Islet precursor cell (in vitro differentiated cells): ENCODE results near the gene DEPP1.

Experiments used
- DNase-seq: peaks from one replicate; pipeline ENCODE4 v3.0.0-alpha.2; 2018

Gene DEPP1

GRCh38 chr10:44965651-44966097 lies 12.9 kb downstream of the DEPP1 start:
- DNase-seq = peak; percentile 29

GRCh38 chr10:44965104-44965503 lies 13.5 kb downstream of the DEPP1 start:
- no peak for DNase-seq

GRCh38 chr10:44963772-44964633 lies 14.6 kb downstream of the DEPP1 start:
- peak; percentile 92 for DNase-seq

GRCh38 chr10:44962870-44963738 lies 15.5 kb downstream of the DEPP1 start:
- DNase-seq = peak; percentile 92

GRCh38 chr10:44961931-44962750 lies 16.5 kb downstream of the DEPP1 start:
- DNase-seq = peak; percentile 50

GRCh38 chr10:44961230-44961571 lies 17.4 kb downstream of the DEPP1 start:
- DNase-seq = peak; percentile 47

GRCh38 chr10:44960482-44961229 lies 18.0 kb downstream of the DEPP1 start:
- peak; percentile 48 for DNase-seq

DNA sequence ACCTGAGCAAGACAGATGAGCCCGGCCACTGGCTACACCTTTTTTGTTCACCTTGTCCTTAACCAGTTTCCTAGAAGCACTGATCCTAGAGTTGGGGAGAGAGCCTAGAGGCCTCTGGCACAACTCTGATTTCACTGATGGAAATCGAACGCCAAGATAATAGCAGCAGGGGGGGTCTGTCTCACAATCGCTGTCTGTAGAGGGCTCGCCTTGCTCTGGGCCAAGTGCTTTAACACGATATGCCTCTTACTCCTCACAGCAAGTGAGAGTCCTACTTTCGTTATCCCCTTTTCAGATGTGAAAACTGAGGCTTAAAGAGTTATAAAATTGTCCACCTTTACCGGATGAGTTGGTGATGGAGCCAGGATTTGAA lies 18.5 kb downstream of the DEPP1 start:
- DNase-seq = no peak

- peak; percentile 97 for DNase-seq
These were observed 19.1 kb downstream of the DEPP1 start, which contains the start of gene RASSF4 for GRCh38 chr10:44959247-44960087. Gene RASSF4, plus strand, starts transcription at chr10:44959802. Its CDS starts 10,401 bp downstream, at chr10:44970203.

- no peak for DNase-seq
These were observed 19.7 kb downstream of the DEPP1 start for GRCh38 chr10:44958898-44959246.

DNA sequence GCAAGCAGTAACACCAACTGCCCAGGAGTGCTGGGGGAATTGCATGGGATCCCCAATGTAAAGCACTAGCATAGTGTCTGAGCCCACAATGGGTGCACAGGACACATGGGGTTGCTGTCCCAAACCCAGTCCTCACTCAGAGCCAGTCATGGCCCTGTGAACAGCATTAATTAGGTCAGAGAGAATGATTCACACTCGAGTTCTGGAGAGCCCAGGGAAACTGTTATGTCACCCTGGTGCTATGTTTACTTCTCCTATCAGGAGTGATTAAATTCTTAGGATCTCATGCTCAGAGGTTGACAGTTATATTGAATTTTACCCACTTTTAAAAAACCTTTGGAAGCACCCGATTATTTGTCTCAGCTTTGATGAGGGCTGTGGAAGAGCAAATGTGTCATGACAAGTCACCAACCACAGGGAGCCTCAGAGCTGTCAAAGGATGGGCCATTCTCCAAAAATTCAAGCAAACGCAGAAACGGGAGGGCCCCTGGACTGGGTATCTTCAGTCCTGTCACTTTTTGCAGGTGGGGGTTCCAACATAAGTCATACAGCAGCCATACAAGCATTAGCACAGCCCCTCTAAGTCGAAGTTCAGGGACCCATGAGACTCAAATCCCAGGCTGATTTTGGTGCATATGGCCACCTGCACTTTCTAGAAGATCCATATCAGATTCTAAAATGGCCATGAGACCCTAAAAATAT lies 20.3 kb downstream of the DEPP1 start:
- peak; percentile 57 for DNase-seq

GRCh38 chr10:44956717-44957706 lies 21.6 kb downstream of the DEPP1 start:
- DNase-seq = peak; percentile 42

DNA sequence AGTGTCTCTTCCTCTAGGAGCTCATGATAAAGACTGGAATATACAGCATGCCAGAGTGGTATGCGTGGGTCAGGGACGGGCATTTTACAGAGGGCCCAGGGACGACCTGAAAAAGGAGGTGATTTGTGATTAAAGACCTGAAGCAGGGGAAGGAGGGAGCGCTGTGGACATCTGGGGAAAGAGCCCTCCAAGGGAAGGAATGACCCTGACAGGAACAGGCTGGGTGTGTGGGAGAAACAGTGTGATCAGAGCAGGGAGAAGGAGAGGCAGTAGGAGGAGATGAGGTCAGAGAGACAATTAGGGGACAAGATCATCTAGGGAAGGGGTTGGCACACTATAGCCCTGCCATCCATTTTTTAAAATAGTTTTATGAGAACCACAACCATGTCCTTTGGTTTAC lies 22.4 kb downstream of the DEPP1 start:
- peak; percentile 44 for DNase-seq

DNA sequence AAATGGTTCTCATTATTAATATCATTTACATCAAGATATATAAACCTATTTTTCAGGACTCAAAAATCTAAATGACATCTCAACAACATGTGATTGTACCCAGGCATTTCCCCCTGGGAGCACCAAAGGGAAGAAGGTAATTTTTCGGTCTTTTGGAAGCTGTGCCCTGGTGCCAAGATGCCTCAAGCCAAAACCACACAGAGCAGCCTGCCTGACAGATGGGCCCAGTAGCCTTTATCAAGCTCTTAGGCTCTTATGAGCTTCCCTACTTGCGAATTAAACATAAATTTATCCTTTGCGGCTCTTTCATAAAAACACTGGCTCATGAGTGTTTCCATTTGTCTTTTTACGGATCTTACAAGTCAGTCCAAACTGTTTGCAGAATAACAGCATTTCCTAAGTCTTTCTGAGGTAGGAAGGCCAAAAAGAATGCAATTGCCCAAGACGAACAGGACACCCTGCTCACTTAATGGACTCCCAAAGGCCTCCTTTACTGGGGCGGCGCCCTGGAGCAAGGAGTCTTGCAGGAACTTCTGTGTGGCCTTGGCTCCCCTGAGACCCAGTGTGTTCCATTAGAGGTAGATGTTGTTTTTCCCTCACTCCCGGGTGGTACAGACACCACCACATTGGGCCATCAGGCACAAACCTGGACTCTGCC lies 23.1 kb downstream of the DEPP1 start:
- DNase-seq = peak; percentile 59

DNA sequence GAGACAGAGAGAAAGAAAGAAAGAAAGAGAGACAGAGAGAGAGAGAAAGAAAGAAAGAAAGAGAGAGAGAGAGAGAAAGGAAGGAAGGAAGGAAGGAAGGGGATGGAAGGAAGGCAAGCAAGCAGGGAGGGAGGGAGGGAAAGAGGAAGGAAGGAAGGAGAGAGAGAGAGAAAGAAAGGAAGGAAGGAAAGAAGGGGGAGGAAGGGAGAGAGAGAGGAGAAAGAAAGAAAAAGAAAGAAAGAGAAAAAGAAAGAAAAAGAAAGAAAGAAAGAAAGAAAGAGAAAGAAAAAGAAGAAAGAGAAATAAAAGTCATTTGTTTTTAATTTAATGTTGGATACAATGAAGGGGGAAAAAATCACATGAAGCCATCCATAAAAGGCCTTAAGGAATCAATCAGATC lies 23.6 kb downstream of the DEPP1 start:
- no peak for DNase-seq

DNA sequence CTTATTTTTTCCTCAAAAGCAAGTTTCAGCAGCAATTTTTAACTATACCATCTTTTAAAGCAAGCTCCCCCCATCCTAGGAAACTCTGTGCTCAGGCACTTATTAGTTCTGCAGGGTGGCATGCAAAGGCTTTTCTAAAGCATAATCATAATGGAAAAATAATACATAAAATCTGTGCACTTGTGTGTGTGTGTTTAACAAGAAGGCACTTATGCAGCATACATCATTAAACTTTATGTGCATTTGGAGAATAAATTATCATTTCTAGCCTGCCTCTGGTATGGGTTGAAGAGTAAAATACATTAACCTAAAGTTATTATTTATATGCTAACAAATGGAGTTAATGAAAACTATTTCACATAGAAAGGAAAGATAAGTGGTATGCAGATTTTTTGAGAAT lies 24.6 kb downstream of the DEPP1 start:
- no peak for DNase-seq

DNA sequence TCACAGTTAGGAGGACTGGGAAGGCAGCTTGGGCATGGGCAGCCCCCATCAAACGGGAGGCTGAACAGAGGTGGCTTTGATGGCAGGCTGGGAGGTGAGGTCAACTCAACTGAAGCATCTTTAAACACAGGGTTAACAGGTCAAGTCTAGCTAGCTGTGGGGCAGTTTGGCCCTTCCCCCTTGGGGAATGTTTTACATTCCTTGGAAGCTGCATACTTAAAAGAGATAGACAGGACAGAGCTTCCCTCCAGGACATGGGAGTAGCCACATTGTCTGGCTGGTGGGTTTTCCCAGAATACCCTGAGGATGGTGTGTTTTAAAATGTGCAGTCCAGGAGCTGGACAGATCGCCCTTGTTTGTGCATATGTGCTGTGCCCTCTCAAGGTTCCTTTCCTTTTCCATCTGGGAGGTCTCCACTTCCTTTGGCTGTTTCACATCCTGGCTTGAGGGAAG lies 25.8 kb downstream of the DEPP1 start:
- DNase-seq = peak; percentile 97

DNA sequence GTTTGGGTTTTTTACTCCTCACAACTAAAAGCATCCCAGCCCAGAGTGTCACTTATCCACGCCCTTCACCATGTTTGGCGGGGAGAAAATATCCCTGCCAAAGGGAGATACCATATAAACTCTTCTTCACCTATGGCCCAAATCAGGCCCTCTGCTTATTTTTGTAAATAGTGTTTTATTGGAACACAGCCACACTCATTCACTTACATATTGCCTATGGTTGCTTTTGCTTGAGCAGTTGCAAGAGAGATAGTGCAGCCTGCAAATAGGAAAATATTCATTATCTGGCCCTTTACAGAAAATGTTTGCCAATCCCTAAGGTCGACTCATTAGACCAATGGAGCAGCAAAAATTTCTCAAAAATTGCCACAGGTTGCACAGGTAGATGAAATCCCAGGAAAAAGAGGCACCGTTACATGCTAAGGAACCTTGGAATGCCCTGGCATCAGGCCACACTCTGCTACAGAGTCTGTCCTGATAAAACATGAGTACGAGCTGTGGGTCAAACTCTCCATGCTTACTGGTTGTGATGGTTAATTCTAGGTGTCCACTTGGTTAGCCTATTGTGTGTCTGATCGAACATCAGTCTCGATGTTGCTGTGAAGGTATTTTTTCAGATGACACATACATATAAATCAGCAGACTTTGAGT lies 26.9 kb downstream of the DEPP1 start:
- DNase-seq = no peak
